Fibroblast of lung (primary cell): ENCODE measurements around the gene NFKBIL1.

Source experiments
- EZH2 ChIP-seq: IDR thresholded peaks from 2 replicates; pipeline ENCODE4 v1.5.1; 2012; ENCODE audit warnings: low read length, control low read depth, mild to moderate bottlenecking; ENCODE audit errors: missing control alignments
- TF ChIP-seq, protein P1 (sequence below), 2 donors: IDR thresholded peaks in 1 of 2; conservative IDR thresholded peaks in 1 of 2; 1 replicate in 1 of 2; 2 replicates in 1 of 2; pipeline ENCODE4 v1.5.1; 2011 to 2012; ENCODE audit warnings: low read length in 2 of 2, control low read depth in 1 of 2, inconsistent platforms in 1 of 2, low read depth in 1 of 2, mild to moderate bottlenecking in 1 of 2

DNA sequence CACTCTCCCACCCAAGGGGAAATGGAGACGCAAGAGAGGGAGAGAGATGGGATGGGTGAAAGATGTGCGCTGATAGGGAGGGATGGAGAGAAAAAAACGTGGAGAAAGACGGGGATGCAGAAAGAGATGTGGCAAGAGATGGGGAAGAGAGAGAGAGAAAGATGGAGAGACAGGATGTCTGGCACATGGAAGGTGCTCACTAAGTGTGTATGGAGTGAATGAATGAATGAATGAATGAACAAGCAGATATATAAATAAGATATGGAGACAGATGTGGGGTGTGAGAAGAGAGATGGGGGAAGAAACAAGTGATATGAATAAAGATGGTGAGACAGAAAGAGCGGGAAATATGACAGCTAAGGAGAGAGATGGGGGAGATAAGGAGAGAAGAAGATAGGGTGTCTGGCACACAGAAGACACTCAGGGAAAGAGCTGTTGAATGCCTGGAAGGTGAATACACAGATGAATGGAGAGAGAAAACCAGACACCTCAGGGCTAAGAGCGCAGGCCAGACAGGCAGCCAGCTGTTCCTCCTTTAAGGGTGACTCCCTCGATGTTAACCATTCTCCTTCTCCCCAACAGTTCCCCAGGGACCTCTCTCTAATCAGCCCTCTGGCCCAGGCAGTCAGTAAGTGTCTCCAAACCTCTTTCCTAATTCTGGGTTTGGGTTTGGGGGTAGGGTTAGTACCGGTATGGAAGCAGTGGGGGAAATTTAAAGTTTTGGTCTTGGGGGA, 28.7 kb downstream of the NFKBIL1 start:
- TF ChIP-seq EZH2 = no peak
- TF ChIP-seq, protein P1, sequence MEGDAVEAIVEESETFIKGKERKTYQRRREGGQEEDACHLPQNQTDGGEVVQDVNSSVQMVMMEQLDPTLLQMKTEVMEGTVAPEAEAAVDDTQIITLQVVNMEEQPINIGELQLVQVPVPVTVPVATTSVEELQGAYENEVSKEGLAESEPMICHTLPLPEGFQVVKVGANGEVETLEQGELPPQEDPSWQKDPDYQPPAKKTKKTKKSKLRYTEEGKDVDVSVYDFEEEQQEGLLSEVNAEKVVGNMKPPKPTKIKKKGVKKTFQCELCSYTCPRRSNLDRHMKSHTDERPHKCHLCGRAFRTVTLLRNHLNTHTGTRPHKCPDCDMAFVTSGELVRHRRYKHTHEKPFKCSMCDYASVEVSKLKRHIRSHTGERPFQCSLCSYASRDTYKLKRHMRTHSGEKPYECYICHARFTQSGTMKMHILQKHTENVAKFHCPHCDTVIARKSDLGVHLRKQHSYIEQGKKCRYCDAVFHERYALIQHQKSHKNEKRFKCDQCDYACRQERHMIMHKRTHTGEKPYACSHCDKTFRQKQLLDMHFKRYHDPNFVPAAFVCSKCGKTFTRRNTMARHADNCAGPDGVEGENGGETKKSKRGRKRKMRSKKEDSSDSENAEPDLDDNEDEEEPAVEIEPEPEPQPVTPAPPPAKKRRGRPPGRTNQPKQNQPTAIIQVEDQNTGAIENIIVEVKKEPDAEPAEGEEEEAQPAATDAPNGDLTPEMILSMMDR (conservative IDR thresholded peaks at IDR 0.05 in 1 of 2, IDR thresholded peaks at IDR 0.05 in 1 of 2; ENCODE audit: low read depth in 1 of 2, low read length in 2 of 2) = no peak
